Measurements from ENCODE around the gene PID1.

PID1 gene

GRCh38 chr2:229060147-229060546, 210.9 kb downstream of the PID1 start:
- DNase-seq = no peak

GRCh38 chr2:229059331-229060033, 211.6 kb downstream of the PID1 start:
- no peak for DNase-seq

GRCh38 chr2:229057976-229058553, 213.0 kb downstream of the PID1 start:
- no peak for DNase-seq

GRCh38 chr2:229054311-229054710, 216.8 kb downstream of the PID1 start:
- no peak for DNase-seq

- no peak for DNase-seq
These were observed 219.3 kb downstream of the PID1 start for GRCh38 chr2:229051798-229052197.

- DNase-seq = no peak
These were observed 221.0 kb downstream of the PID1 start for GRCh38 chr2:229050133-229050532.

- no peak for DNase-seq
These were observed 223.0 kb downstream of the PID1 start for GRCh38 chr2:229048134-229048533.

GRCh38 chr2:229045671-229046070, 225.4 kb downstream of the PID1 start:
- DNase-seq = no peak

- DNase-seq = no peak
These were observed 226.5 kb downstream of the PID1 start for GRCh38 chr2:229044581-229044980.

GRCh38 chr2:229043681-229044080, 227.4 kb downstream of the PID1 start:
- DNase-seq = no peak

- no peak for DNase-seq
These were observed 228.7 kb downstream of the PID1 start for GRCh38 chr2:229042349-229042748.

GRCh38 chr2:229041691-229042090, 229.4 kb downstream of the PID1 start:
- no peak for DNase-seq

- DNase-seq = no peak
These were observed 233.5 kb downstream of the PID1 start for GRCh38 chr2:229037621-229038020.

GRCh38 chr2:229033816-229034215, 237.3 kb downstream of the PID1 start:
- no peak for DNase-seq

GRCh38 chr2:229032608-229033234, 238.4 kb downstream of the PID1 start:
- no peak for DNase-seq

- no peak for DNase-seq
These were observed 243.6 kb downstream of the PID1 start for GRCh38 chr2:229027353-229028105.

GRCh38 chr2:229025653-229026052, 245.4 kb downstream of the PID1 start:
- no peak for DNase-seq

GRCh38 chr2:229022652-229023051, 248.4 kb downstream of the PID1 start:
- DNase-seq = no peak

- DNase-seq = no peak
These were observed 249.0 kb downstream of the PID1 start for GRCh38 chr2:229022071-229022470.

GRCh38 chr2:229009816-229010215, 261.3 kb downstream of the PID1 start:
- no peak for DNase-seq

- no peak for DNase-seq
These were observed 267.8 kb downstream of the PID1 start for GRCh38 chr2:229003256-229003655.

- no peak for DNase-seq
These were observed 269.9 kb downstream of the PID1 start for GRCh38 chr2:229001196-229001595.

- DNase-seq = no peak
These were observed 271.8 kb downstream of the PID1 start for GRCh38 chr2:228999326-228999725.

- DNase-seq = no peak
These were observed 282.3 kb downstream of the PID1 start for GRCh38 chr2:228988786-228989185.

Measured in stimulated activated CD4-positive, alpha-beta T cell treated with anti-CD3 and anti-CD28 coated beads, Interleukin-12 subunit alpha, Interleukin-12 subunit beta, amount 100 ng/mL, for 4 hours (primary cell).